COLO829 (cell line): Measurements from ENCODE around the gene REV1.
"Not testable (repeated sequence)": the region's sequence is repeated elsewhere in the genome, so short reads cannot be mapped to it uniquely, and the experiment has no call there.

Source experiments
- DNase-seq: peaks from one replicate; pipeline ENCODE4 v3.0.0; 2012; ENCODE audit warnings: low spot score

REV1 gene

GRCh38 chr2:99485824-99486223 is 4.0 kb downstream of the REV1 start:
- DNase-seq: no peak

DNA sequence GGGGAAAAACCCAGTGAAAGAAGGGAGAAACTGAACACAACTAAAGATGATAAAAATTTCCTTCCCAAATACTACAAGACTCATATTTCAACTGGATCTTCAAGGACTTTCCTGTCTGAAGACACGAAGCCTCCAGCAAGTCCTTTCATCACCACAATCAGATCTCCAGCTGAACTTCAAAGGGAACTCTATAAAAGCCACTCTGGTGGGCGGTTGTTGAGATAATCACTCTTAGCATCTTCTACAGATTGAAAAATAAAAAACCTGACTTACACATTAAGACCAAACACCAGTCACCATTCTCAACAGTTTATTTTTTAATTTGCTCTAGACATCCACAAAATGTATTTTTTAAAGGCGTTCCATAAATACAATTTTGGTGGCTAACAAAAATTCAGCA is 4.4 kb downstream of the REV1 start:
- DNase-seq: no peak

- DNase-seq: no peak
Observed at GRCh38 chr2:99484205-99484604, 5.6 kb downstream of the REV1 start.

DNA sequence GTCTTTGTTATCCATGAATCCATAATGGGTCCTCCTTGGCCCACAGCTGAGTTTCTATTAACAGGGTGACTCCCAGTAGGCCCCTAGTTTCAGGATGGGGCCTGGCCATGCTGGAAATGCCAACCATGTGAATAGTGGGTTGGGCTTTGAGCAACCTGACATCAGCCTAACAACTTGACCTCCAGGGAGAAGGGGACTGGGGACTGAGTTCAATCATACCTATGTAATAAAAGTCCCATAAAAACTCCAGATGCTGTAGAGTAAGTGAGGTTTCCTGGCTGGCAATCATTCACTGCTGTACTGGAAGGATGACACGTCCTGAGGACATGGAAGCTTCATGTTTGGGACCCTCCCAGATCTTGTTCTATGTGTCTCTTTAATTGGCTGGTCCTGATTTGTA is 7.9 kb downstream of the REV1 start:
- no peak for DNase-seq

DNA sequence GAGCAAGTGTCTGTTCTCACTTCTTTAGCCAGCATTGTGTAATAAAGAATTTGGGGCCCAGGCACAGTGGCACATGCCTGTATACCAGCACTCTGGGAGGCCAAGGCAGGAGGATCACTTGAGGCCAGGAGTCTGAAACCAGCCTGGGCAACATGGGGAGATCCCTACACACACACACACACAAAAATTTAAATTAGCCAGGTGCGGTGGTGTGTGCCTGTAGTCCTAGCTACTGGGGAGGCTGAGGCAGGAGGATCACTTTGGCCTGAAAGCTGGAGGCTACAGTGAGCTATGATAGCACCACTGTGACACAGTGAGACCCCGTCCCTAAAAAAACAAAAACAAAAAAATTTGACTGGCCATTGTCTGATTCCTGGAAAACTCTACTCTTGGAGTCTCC is 8.3 kb downstream of the REV1 start:
- no peak for DNase-seq

DNA sequence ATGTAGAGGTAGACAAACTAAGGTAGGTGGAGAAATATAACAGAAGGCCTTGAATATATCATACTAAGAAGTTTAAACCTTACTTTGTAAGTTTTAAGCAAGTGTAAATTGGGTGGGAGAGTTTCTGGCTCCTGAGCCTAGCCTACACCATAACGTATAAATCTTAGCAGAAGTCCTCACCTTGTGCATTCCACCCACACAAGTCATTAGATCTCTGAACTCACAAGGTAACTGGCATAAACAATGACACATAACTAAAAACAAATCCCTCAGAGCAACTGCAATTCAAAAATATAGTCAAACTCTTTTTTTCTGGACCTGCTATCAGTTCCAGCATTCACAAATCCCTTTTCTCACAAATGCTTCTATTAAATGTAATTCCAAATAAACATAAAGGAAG is 9.4 kb downstream of the REV1 start:
- DNase-seq: no peak

DNA sequence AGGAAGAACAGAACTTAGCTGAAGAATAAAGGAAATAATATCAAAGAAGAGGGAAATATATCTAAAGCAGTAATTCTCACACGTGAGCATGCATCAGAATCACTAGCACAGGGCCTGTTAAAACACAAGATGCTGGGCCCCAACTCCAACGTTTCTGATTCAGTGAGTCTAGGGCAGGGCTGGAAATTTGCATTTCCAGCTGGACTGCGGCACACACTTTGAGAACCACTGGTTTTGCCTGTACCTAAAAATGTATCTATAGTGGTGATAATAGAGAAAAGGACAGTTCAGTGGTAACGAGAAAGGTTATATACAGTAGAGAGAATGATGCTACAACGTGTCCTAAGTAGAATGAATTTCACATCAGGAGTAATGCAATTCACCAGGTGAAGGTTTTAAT is 11.2 kb downstream of the REV1 start:
- DNase-seq: no peak

- no peak for DNase-seq
Observed at GRCh38 chr2:99477054-99477453, 12.8 kb downstream of the REV1 start.

- no peak for DNase-seq
Observed at GRCh38 chr2:99476629-99477028, 13.2 kb downstream of the REV1 start.

DNA sequence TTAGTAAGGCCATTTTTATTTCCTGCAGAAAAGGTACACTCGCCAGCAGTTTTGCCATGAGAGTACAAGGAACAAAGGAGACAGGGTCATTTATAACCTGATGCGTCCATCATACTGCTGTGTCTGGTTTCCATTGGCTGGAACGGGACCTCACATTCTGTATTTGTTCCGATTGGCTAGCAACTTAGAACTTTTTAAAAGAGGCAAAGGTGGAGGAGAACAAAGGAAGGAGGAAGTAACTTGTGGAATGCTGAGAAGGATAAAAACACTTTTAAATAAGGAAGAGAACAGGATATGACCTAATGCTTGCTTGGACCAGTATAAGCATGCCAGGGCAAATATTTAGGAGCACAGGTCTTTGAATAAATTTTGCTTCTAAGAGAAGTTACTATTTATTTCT is 14.7 kb downstream of the REV1 start:
- DNase-seq: not testable (repeated sequence)

GRCh38 chr2:99473518-99474083 is 16.2 kb downstream of the REV1 start:
- no peak for DNase-seq

DNA sequence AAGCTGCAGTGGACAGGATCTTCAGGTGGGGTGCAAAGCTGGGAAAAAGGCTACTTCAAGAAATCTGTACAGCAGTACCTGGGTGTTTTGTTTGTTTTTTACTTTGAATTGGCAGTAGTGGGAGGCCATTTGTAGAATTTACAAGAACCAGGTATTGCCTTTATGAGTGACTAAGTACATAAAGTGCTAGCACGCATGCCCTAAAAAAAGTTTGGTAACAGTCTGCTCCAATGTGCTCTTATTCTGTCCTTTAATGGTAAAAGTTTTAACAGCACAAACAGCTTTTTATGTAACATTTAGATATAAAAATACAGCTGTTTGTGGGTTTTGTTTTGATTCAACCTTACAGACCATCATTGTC is 17.2 kb downstream of the REV1 start:
- no peak for DNase-seq

DNA sequence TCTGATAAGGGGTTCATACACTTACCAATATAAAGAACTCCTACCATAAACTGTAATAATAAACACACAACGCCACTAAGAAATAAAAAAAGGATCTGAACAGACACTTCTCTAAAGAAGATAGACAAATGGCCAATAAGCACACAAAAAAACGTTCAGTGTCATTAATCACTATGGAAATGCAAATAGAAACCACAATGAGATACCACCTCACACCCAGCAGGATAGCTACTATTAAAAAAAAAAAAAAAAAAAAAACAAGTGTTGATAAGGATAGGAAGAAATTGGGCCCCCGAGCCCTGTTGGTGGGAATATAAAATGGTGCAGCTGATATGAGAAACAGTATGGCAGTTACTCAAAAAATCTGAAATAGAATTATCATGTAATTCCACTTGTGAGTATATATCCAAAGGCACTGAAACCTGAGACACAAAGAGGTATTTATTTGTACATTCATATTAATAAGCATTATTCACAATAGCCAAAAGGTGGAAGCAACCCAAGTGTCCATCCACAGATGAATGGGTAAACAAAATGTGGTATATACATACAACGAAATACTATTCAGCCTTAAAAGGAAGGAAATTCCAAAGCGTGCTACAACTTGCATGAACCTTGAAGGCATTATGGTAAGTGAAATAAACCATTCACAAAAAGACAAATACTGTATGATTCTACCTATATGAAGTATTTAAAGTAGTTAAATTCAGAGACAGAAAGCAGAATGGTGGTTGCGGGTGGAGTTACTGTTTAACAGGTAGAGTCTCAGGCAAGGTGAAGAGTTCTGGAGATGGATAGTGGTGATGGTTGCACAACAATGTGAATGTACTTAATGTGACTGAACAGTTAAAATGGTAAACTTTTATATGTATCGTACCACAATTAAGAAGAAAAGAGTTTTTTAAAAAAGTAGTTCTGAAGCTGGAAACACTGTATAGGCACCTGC is 17.9 kb downstream of the REV1 start:
- DNase-seq: no peak

- DNase-seq: no peak
Observed at GRCh38 chr2:99470957-99471356, 18.9 kb downstream of the REV1 start.

- DNase-seq: not testable (repeated sequence)
Observed at GRCh38 chr2:99470459-99470858, 19.4 kb downstream of the REV1 start.

- DNase-seq: no peak
Observed at GRCh38 chr2:99469394-99469793, 20.4 kb downstream of the REV1 start.

GRCh38 chr2:99468155-99468554 is 21.7 kb downstream of the REV1 start:
- no peak for DNase-seq

DNA sequence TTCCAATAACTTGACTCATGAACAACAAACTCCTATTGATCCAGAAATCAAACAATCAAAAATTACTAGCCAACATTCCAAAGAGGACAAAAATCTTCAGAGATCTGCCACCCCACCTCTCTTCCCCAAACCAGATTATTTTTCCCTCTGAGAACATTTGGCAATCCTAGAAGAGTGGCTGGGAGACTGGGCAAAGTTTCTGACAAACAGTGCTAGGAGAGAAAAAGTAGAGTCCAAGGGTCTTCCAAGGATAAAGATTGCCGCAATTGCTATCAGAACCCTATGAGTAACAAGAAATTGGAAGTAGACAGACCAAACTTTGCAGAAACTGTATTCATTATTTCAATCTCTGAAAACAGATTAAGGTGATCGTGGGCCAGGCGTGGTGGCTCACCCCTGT is 22.4 kb downstream of the REV1 start:
- DNase-seq: no peak

DNA sequence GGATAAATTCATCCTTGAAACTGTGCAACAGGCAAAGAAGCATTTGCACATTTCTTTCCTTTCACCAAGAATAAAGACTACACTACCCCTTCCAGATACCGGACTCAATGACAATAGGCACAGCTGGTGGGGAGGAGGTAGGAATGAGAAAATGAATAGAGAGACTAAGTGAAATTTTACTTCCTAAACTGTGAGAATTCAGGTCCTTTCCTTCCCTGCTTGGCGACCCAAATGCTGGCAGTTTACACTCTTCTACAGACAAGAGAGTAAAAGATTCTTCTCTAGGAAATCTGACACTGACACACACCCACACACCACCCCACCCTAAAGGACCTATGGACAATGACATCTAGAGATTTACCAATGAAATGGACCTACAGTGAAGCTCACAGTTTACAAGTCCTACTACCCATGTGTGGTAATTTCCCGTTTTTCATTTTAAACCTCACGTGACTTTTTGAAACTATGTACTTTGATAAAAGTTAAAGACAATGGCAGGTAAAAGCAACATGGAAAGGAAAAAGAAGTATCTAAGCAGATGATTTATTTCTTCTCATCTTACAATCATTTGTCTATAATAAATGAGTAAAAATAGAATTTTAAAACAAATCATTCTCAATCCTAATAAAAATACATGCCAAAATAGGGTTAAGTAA is 27.9 kb downstream of the REV1 start:
- no peak for DNase-seq

- DNase-seq: no peak
Observed at GRCh38 chr2:99458529-99458928, 31.3 kb downstream of the REV1 start.

GRCh38 chr2:99451686-99452085 is 38.1 kb downstream of the REV1 start:
- DNase-seq: no peak

- DNase-seq: no peak
Observed at GRCh38 chr2:99451280-99451679, 38.5 kb downstream of the REV1 start.

GRCh38 chr2:99450199-99450598 is 39.6 kb downstream of the REV1 start:
- no peak for DNase-seq
